ENCODE data around the gene IGSF10. TPM values are rescaled to one million over a fixed set of nuclear protein-coding genes. Genes with fewer than 3 reads are reported as not detected.
"Not testable (repeated sequence)": the region's sequence is repeated elsewhere in the genome, so short reads cannot be mapped to it uniquely, and the experiment has no call there.

IGSF10 gene, protein sequence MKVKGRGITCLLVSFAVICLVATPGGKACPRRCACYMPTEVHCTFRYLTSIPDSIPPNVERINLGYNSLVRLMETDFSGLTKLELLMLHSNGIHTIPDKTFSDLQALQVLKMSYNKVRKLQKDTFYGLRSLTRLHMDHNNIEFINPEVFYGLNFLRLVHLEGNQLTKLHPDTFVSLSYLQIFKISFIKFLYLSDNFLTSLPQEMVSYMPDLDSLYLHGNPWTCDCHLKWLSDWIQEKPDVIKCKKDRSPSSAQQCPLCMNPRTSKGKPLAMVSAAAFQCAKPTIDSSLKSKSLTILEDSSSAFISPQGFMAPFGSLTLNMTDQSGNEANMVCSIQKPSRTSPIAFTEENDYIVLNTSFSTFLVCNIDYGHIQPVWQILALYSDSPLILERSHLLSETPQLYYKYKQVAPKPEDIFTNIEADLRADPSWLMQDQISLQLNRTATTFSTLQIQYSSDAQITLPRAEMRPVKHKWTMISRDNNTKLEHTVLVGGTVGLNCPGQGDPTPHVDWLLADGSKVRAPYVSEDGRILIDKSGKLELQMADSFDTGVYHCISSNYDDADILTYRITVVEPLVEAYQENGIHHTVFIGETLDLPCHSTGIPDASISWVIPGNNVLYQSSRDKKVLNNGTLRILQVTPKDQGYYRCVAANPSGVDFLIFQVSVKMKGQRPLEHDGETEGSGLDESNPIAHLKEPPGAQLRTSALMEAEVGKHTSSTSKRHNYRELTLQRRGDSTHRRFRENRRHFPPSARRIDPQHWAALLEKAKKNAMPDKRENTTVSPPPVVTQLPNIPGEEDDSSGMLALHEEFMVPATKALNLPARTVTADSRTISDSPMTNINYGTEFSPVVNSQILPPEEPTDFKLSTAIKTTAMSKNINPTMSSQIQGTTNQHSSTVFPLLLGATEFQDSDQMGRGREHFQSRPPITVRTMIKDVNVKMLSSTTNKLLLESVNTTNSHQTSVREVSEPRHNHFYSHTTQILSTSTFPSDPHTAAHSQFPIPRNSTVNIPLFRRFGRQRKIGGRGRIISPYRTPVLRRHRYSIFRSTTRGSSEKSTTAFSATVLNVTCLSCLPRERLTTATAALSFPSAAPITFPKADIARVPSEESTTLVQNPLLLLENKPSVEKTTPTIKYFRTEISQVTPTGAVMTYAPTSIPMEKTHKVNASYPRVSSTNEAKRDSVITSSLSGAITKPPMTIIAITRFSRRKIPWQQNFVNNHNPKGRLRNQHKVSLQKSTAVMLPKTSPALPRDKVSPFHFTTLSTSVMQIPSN (N-terminal part only)
- not detected for total RNA-seq
- under 1 TPM in 1 of 4 donors, not detected in 3; 0.07 TPM for polyA plus RNA-seq

DNA sequence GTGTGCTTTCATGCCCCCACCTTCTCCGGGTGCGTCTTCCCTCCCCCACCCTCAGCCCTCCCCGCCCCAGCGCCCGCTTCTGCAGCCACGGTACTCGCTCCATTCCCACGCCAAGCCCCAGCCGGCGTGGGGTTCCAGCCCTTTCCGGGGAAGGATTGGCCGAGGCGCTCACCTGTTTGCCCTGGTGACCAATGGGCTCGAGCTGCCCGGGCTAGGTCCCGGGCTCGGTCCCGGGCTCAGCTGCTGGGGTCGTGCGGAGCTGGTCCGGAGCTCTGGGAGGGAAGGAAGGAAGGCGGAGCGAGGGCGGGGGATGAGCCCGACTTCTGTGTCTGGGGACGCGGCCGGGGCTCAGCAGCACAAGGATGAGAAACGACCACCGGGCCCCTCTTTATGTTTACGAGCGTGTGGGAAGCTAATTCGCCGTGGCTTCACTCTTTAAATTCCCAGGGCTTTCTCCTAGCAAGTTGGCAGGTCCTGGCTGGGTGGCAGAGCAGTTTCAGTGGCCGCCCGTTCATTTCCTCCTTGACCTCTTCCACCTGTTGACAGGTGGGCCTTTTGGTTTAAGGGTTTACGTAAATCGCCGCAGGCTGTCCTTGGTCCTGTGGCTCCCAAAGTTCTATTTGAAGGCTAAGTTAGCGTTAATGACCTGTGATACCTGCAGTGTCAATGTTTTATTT, at the start of gene IGSF10:
IGSF10 (minus strand) TSS at position 288 of the 677 bp plus-strand sequence. CDS start 2,352 bp downstream, outside the sequence.
- H3K4me1 Mint-ChIP-seq, result no peaks in the 10 kb centered on the region
- H3K4me1 ChIP-seq (ENCODE audit: control insufficient read depth, insufficient read depth, low read length, poor library complexity, severe bottlenecking), result no peaks in the 10 kb centered on the region
- peaks cover 20% of the 10 kb centered on the region for H3K27me3 ChIP-seq (ENCODE audit: control insufficient read depth, insufficient read depth, low read length)
- H3K36me3 Mint-ChIP-seq, result no peaks in the 10 kb centered on the region
- no peaks in the 10 kb centered on the region for H3K9me3 Mint-ChIP-seq
- H3K4me3 ChIP-seq (ENCODE audit: low read depth, low read length), result no peak within 1 kb of the TSS
- no peaks in the 10 kb centered on the region for H3K9me3 ChIP-seq (ENCODE audit: control insufficient read depth in 2 of 2, low read length in 2 of 2)
- no peak for ATAC-seq (ENCODE audit: low read depth in 2 of 2)
- H3K4me3 Mint-ChIP-seq, result no peak within 1 kb of the TSS
- DNase-seq, result no peak
- no peak within 1 kb of the TSS for H3K27ac Mint-ChIP-seq
- H3K36me3 ChIP-seq (ENCODE audit: control insufficient read depth, insufficient read depth, low read length), result no peaks in the 10 kb centered on the region
- peaks cover 30% of the 10 kb centered on the region for H3K27me3 Mint-ChIP-seq
- H3K27ac ChIP-seq (ENCODE audit: insufficient read depth, low read length, poor library complexity, severe bottlenecking), result no peak within 1 kb of the TSS

DNA sequence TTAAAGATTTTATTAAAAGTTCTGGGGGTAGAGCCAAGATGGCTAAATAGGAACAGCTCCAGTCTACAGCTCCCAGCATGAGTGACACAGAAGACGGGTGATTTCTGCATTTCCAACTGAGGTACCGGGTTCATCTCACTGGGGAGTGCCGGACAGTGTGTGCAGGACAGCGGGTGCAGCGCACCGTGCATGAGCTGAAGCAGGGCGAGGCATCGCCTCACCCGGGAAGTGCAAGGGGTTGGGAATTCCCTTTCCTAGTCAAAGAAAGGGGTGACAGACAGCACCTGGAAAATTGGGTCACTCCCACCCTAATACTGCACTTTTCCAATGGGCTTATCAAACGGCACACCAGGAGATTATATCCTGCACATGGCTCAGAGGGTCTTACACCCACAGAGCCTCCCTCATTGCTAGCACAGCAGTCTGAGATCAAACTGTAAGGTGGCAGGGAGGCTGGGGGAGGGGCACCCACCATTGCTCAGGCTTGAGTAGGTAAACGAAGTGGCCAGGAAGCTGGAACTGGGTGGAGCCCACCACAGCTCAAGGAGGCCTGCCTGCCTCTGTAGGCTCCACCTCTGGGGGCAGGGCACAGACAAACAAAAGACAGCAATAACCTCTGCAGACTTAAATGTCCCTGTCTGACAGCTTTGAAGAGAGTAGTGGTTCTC, 48.7 kb upstream of the IGSF10 start:
- H3K36me3 ChIP-seq (ENCODE audit: control insufficient read depth, insufficient read depth, low read length); H3K4me1 Mint-ChIP-seq; H3K9me3 ChIP-seq (ENCODE audit: control insufficient read depth in 2 of 2, low read length in 2 of 2); H3K4me3 ChIP-seq (ENCODE audit: low read depth, low read length); H3K27me3 ChIP-seq (ENCODE audit: control insufficient read depth, insufficient read depth, low read length); H3K27ac Mint-ChIP-seq; H3K27ac ChIP-seq (ENCODE audit: insufficient read depth, low read length, poor library complexity, severe bottlenecking); H3K27me3 Mint-ChIP-seq; H3K36me3 Mint-ChIP-seq; H3K4me1 ChIP-seq (ENCODE audit: control insufficient read depth, insufficient read depth, low read length, poor library complexity, severe bottlenecking); ATAC-seq (ENCODE audit: low read depth in 2 of 2); H3K4me3 Mint-ChIP-seq: not testable (repeated sequence)
- DNase-seq, result peak in 1 of 3 donors; percentile 6
- peaks cover 0 to 10% (median 0%) of the 10 kb centered on the region in 7 donors for H3K9me3 Mint-ChIP-seq

DNA sequence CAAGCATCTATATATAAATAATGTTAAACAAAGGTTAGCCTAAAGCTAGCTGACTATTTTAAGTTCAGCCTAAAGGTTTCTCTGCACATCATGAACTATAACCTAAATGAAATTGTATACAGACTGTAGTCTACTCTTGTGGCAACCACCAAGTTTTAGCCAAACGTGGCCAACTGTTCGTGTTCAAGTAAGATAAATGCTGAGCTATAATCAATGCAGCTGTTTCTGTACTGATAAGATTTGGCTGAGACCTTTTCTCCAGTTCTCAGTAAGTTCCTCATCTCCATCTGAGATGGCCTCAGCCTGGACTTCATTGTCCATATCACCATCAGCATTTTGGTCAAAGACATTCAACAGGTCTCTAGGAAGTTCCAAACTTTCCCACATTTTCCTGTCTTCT, 43.7 kb upstream of the IGSF10 start:
- Histone ChIP-seq H3K4me1 (ENCODE audit: control insufficient read depth, insufficient read depth, low read length, poor library complexity, severe bottlenecking) (no peaks in the 10 kb centered on the region), H3K4me3 (ENCODE audit: low read depth, low read length) (no peak overlapping the region), H3K27me3 (ENCODE audit: control insufficient read depth, insufficient read depth, low read length) (no peaks in the 10 kb centered on the region), H3K27ac (ENCODE audit: insufficient read depth, low read length, poor library complexity, severe bottlenecking) (no peak overlapping the region), H3K9me3 (ENCODE audit: control insufficient read depth in 2 of 2, low read length in 2 of 2) (no peaks in the 10 kb centered on the region), H3K36me3 (ENCODE audit: control insufficient read depth, insufficient read depth, low read length) (no peaks in the 10 kb centered on the region)
- Mint-ChIP-seq H3K27me3 (no peaks in the 10 kb centered on the region), H3K27ac (no peak overlapping the region), H3K4me1 (no peaks in the 10 kb centered on the region), H3K9me3 (peaks cover 0 to 1% (median 0%) of the 10 kb centered on the region in 7 donors), H3K36me3 (no peaks in the 10 kb centered on the region), H3K4me3 (no peak overlapping the region)
- DNase-seq (no peak), ATAC-seq (ENCODE audit: low read depth in 2 of 2) (no peak)

DNA sequence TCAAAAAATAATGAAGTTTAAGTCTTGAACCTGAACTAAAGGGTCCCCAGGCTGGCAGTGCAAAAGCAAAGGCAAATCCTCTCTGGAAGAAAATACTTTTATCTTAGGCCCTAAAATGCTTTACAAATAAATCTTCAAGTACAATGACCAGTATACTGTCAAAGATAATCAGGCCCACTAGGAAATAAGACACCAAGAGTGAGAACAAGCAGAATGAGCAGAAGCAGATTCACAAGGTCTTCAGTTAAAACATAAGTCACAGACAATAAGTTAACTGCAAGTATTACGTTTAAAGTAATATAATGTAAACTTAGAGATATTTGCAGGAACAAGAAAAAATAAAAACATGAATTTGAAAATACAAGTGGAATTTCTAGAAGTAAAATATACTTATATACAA, 42.2 kb upstream of the IGSF10 start:
- Mint-ChIP-seq H3K27me3 (no peaks in the 10 kb centered on the region), H3K4me3 (no peak overlapping the region), H3K27ac (no peak overlapping the region), H3K9me3 (peaks cover 0 to 1% (median 0%) of the 10 kb centered on the region in 7 donors), H3K4me1 (no peaks in the 10 kb centered on the region), H3K36me3 (no peaks in the 10 kb centered on the region)
- ATAC-seq (ENCODE audit: low read depth in 2 of 2) (no peak), DNase-seq (no peak)
- Histone ChIP-seq H3K36me3 (ENCODE audit: control insufficient read depth, insufficient read depth, low read length) (no peaks in the 10 kb centered on the region), H3K4me3 (ENCODE audit: low read depth, low read length) (no peak overlapping the region), H3K27ac (ENCODE audit: insufficient read depth, low read length, poor library complexity, severe bottlenecking) (no peak overlapping the region), H3K9me3 (ENCODE audit: control insufficient read depth in 2 of 2, low read length in 2 of 2) (no peaks in the 10 kb centered on the region), H3K4me1 (ENCODE audit: control insufficient read depth, insufficient read depth, low read length, poor library complexity, severe bottlenecking) (no peaks in the 10 kb centered on the region), H3K27me3 (ENCODE audit: control insufficient read depth, insufficient read depth, low read length) (no peaks in the 10 kb centered on the region)

DNA sequence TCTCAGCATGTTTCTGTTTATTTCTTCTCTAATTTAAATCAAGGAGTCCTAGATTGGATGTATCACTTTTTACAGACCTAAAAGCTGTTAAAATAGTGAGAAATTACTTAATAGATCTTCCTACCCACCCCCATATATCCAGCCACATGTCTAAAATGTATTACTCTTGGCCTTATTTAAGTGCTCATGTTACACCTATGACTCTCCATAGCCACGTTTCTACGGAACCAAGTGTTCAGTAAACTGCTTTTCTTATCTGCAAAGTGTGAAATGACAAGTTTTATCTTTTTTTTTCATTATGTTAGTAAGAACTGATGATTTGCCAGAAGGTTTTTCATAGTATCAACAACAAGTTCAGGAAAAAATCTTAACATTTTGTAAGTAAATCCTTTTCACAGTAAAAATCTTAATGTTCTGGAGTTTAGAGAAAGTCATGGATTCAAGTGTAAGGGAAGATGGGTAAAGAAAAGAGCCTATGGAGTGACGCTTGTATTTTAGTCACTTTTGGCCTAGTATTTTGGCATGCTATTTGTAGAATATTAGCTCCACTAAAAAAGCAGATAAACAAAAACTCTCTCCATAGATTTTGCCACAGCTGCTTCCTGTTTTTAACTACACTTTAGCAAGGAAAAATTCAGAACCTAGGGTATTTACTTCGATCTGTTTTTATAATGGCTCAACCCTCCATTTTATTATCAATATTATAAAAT, 41.2 kb upstream of the IGSF10 start:
- peaks cover 0 to 1% (median 0%) of the 10 kb centered on the region in 7 donors for H3K9me3 Mint-ChIP-seq
- no peaks in the 10 kb centered on the region for H3K4me1 Mint-ChIP-seq
- H3K4me3 Mint-ChIP-seq, result peak overlapping the region in 1 of 4 donors; percentile 7
- H3K27ac Mint-ChIP-seq, result no peak overlapping the region
- Histone ChIP-seq H3K4me3 (ENCODE audit: low read depth, low read length) (no peak overlapping the region), H3K27me3 (ENCODE audit: control insufficient read depth, insufficient read depth, low read length) (no peaks in the 10 kb centered on the region), H3K36me3 (ENCODE audit: control insufficient read depth, insufficient read depth, low read length) (no peaks in the 10 kb centered on the region), H3K4me1 (ENCODE audit: control insufficient read depth, insufficient read depth, low read length, poor library complexity, severe bottlenecking) (no peaks in the 10 kb centered on the region), H3K9me3 (ENCODE audit: control insufficient read depth in 2 of 2, low read length in 2 of 2) (no peaks in the 10 kb centered on the region), H3K27ac (ENCODE audit: insufficient read depth, low read length, poor library complexity, severe bottlenecking) (no peak overlapping the region)
- no peaks in the 10 kb centered on the region for H3K27me3 Mint-ChIP-seq
- DNase-seq (no peak), ATAC-seq (ENCODE audit: low read depth in 2 of 2) (no peak)
- no peaks in the 10 kb centered on the region for H3K36me3 Mint-ChIP-seq

DNA sequence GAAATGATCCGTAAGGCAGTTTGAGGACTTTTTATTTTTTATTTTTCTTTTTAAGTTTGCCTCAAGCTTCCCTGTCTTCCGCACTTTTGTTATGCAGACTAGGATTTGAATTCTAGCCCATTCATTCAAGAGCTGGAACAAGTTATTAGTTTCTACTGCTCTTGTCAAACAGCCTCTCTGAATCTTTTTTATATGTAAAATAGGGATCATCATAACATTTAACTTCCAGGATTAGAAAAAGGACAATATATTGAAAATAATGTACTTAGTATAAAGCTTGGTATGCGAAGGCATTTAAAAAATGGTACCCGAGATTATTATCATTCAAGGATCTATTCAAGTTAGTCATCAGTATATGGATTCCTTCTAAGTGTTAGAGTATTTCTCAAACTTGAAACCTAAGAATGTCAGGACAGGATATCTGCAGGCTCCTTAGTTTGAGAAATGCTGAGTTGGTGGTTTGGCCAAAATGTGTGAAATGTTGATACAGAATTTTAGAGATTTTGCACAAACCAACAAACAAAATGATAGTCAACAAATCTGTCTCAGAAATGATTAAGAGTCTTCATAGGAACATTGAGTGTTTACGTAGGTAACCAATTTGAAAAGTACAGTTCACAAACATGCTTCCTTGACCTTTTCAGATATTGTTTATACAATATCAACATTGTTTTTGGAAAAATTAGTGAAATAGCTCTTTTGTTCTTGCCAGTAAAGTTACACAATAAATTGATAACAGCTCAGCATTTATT, 40.5 kb upstream of the IGSF10 start:
- H3K4me1 ChIP-seq (ENCODE audit: control insufficient read depth, insufficient read depth, low read length, poor library complexity, severe bottlenecking), result no peaks in the 10 kb centered on the region

More for the DNA sequence above, 40.5 kb upstream of the IGSF10 start:
- no peak overlapping the region for H3K27ac Mint-ChIP-seq
- no peak for DNase-seq
- no peaks in the 10 kb centered on the region for H3K9me3 ChIP-seq (ENCODE audit: control insufficient read depth in 2 of 2, low read length in 2 of 2)
- no peak overlapping the region for H3K4me3 ChIP-seq (ENCODE audit: low read depth, low read length)
- no peaks in the 10 kb centered on the region for H3K27me3 Mint-ChIP-seq
- H3K27ac ChIP-seq (ENCODE audit: insufficient read depth, low read length, poor library complexity, severe bottlenecking), result no peak overlapping the region
- no peaks in the 10 kb centered on the region for H3K36me3 ChIP-seq (ENCODE audit: control insufficient read depth, insufficient read depth, low read length)
- H3K9me3 Mint-ChIP-seq, result peaks cover 0 to 1% (median 0%) of the 10 kb centered on the region in 7 donors
- H3K4me1 Mint-ChIP-seq, result no peaks in the 10 kb centered on the region
- no peak for ATAC-seq (ENCODE audit: low read depth in 2 of 2)
- H3K36me3 Mint-ChIP-seq, result no peaks in the 10 kb centered on the region
- H3K4me3 Mint-ChIP-seq, result no peak overlapping the region
- H3K27me3 ChIP-seq (ENCODE audit: control insufficient read depth, insufficient read depth, low read length), result no peaks in the 10 kb centered on the region

All from CD4-positive, CD25-positive, alpha-beta regulatory T cell (primary cell).